ENCODE data around the gene POLR1A.

Gene POLR1A

DNA sequence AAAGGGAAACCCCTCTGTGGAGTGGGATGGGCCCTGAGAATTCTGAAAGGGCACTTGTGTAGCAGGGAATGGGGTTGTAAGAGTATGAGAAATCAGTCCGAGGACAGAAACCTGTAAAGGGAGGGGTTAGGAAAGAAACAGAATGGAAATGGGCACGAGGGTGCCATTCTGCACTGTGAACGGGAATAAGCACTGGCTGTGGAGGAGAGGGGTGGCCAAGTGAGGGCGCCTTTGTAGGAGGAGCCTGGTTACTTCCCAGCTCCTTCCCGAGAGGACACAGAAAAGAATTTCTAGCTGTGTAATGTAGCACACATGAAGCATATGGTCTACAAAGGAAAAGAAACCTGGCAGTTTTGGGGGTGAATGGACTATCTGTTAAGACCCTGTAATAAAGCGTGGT lies 53.4 kb downstream of the POLR1A start:
- H3K4me3 ChIP-seq (ENCODE audit: low read depth, low read length): no peak overlapping the region
- TF ChIP-seq, protein P1, sequence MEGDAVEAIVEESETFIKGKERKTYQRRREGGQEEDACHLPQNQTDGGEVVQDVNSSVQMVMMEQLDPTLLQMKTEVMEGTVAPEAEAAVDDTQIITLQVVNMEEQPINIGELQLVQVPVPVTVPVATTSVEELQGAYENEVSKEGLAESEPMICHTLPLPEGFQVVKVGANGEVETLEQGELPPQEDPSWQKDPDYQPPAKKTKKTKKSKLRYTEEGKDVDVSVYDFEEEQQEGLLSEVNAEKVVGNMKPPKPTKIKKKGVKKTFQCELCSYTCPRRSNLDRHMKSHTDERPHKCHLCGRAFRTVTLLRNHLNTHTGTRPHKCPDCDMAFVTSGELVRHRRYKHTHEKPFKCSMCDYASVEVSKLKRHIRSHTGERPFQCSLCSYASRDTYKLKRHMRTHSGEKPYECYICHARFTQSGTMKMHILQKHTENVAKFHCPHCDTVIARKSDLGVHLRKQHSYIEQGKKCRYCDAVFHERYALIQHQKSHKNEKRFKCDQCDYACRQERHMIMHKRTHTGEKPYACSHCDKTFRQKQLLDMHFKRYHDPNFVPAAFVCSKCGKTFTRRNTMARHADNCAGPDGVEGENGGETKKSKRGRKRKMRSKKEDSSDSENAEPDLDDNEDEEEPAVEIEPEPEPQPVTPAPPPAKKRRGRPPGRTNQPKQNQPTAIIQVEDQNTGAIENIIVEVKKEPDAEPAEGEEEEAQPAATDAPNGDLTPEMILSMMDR (conservative IDR thresholded peaks at IDR 0.05; ENCODE audit: low read depth, low read length): no peak
- no peak for DNase-seq (ENCODE audit: low read depth)

DNA sequence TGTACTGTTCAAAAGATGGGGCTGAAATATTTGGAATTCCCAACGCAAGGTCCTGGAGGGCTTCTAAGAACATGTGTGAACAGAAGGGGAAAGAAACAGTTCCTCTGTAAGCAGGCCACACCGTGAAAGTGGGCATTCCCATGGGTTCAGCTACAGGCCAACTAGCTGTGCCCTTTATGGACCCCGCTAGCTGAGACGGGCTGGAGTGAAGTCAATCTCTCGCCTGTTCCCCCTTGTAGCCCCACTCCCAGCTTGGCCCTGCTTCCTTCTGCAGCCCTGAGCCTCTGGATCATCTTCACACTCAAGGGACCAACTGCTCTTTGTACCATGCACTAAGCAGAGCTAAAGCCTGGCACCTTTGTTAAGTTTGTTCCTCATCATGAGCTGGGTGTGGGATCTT lies 55.4 kb downstream of the POLR1A start:
- no peak for DNase-seq (ENCODE audit: low read depth)
- H3K4me3 ChIP-seq (ENCODE audit: low read depth, low read length): no peak overlapping the region
- TF ChIP-seq, protein P1 (conservative IDR thresholded peaks at IDR 0.05; ENCODE audit: low read depth, low read length): no peak

DNA sequence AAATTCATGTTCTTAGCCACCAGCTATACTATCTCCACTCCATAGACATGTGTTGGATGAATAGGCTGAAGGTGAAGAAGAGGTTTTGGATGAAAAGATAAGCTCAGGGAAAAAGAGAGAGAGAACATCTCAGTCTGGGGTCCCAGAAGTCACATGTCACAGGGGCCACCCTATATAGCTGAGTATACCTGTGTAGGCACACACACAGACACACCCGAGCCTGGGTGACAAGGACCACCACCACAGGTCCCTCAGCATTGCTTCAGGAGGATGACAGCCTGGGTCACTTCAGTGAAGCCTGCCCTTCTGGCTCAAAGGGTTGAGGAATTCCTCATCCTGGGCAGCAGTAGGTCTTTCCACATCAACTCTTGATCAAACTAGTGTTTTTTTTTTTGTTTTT lies 56.2 kb downstream of the POLR1A start:
- TF ChIP-seq, protein P1 (conservative IDR thresholded peaks at IDR 0.05; ENCODE audit: low read depth, low read length): no peak
- no peak for DNase-seq (ENCODE audit: low read depth)

DNA sequence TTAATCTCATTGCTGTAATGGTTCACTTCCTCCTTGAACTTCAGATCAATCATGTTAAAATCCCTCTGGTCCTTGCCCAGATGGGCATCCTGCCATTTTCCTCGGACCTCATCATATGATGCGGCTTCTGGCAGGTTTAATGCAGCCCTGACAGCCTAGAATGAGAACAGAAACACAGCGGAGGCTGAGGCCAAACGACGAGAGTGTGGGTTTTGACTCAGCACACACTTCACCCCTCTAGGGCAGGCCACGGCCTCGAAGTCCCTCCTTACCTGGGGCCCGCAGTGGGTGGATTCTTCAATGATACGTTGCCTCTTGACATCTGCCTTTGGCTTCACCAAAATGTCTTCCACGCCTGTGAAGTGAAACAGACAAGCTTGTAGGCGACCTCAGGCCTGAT lies 56.8 kb downstream of the POLR1A start:
- TF ChIP-seq, protein P1 (conservative IDR thresholded peaks at IDR 0.05; ENCODE audit: low read depth, low read length): no peak
- H3K4me3 ChIP-seq (ENCODE audit: low read depth, low read length): no peak overlapping the region
- no peak for DNase-seq (ENCODE audit: low read depth)

More for the DNA sequence above, 56.2 kb downstream of the POLR1A start:
- H3K4me3 ChIP-seq (ENCODE audit: low read depth, low read length): no peak overlapping the region

DNA sequence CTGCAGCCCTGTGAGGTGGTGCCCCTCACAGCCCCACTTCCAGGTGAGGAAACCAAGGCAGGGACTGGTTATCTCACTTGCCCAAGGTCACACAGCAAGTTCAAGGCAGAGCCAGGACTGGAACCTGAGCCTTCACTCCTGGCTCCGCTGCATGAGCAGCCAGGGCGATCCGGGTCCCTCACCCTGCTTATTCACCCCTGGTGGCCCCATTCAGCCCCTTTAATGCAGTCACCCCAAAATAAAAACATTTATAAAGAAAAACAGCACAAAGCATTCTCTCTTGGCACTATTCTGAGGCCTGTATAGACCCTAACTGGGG lies 57.3 kb downstream of the POLR1A start:
- TF ChIP-seq, protein P1 (conservative IDR thresholded peaks at IDR 0.05; ENCODE audit: low read depth, low read length): no peak

DNA sequence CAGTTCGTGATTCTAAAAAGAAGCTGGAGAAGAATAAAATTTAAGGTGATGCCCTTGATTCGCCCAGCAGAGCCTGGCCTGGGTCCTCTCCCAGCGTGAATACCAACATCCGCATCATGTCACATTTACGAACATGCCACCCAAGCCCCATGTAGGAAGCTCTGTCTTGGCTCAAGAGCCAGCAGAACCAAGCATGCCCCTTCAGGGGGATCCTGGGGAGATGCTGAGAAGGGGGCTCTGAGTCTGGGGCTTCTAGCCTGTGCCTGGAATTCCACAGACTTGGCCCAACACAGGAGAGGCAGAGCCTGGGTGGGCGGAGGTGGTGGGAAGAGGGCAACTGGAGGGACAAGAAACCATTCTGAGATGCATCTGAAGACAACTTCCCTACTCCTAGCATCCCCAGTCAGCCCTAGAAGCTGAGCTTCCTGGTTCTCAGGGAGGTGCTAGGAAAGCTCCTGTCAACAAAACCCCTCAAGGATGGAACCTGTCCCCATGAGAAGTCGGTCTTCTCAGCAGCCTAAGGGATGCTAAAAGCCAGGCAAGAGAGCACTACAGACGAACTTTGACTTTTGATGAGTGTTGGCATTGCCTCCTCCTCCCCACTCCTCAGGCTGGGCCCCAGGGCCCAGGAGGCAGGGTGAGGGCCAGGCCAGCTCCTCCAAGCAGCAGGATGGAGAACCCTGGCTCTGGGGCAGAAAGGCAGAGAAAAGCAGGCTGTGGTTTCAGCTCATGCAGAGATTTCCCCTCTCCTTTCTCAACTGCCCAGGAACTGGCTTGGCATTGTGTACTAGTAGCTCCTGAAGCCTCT lies 57.9 kb downstream of the POLR1A start:
- no peak for DNase-seq (ENCODE audit: low read depth)
- no peak overlapping the region for H3K4me3 ChIP-seq (ENCODE audit: low read depth, low read length)
- TF ChIP-seq, protein P1 (conservative IDR thresholded peaks at IDR 0.05; ENCODE audit: low read depth, low read length): no peak

More for the DNA sequence above, 57.3 kb downstream of the POLR1A start:
- no peak overlapping the region for H3K4me3 ChIP-seq (ENCODE audit: low read depth, low read length)
- DNase-seq (ENCODE audit: low read depth): no peak

DNA sequence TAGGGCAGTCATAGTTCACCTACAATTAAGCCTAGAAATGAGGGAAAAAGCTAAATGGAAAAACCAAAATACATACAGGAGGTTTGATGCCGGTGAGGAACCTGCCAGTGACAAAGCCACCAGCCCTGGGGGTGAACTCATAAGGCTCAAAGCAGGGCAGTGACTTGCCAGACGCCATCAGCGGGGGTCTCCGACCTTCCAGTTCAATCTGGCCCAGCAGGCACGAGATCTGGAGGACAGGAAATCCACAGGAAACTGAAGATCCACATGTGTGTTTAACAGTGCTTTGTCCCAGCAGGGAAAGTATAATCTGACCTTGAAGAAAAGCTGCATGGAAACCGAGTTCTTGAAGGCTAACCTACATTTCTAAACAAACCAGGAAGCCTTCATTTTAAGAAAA lies 60.1 kb downstream of the POLR1A start:
- H3K4me3 ChIP-seq (ENCODE audit: low read depth, low read length): no peak overlapping the region
- TF ChIP-seq, protein P1 (conservative IDR thresholded peaks at IDR 0.05; ENCODE audit: low read depth, low read length): no peak
- DNase-seq (ENCODE audit: low read depth): no peak
